Osteoblast (primary cell): ENCODE measurements around the gene ENAH. TPM values are rescaled to one million over a fixed set of nuclear protein-coding genes. Genes with fewer than 3 reads are reported as not detected.
"Not testable (repeated sequence)": the region's sequence is repeated elsewhere in the genome, so short reads cannot be mapped to it uniquely, and the experiment has no call there.

Experiments
- DNase-seq: peaks from one replicate; pipeline ENCODE4 v3.0.0; 2011; ENCODE audit warnings: low spot score, mixed read lengths; ENCODE audit not compliant: insufficient read length; ENCODE audit errors: missing footprints
- H2AFZ ChIP-seq: 2 replicates; pipeline ENCODE4 v1.6.0; 2011; ENCODE audit warnings: mild to moderate bottlenecking, low read length
- H3K27ac ChIP-seq: 2 replicates; pipeline ENCODE4 v1.5.1; 2011; ENCODE audit warnings: mild to moderate bottlenecking, low read depth, low read length, moderate library complexity
- H3K27me3 ChIP-seq: 2 replicates; pipeline ENCODE4 v1.6.0; 2012; ENCODE audit warnings: mild to moderate bottlenecking, control low read depth, inconsistent platforms, low read length, moderate library complexity; ENCODE audit not compliant: insufficient read depth
- H3K36me3 ChIP-seq: 2 replicates; pipeline ENCODE4 v1.5.1; 2011; ENCODE audit warnings: mild to moderate bottlenecking, low read length, control low read depth, moderate library complexity; ENCODE audit not compliant: insufficient read depth
- H3K4me1 ChIP-seq: 2 replicates; pipeline ENCODE4 v1.5.1; 2011; ENCODE audit warnings: mild to moderate bottlenecking, low read length, control low read depth, moderate library complexity; ENCODE audit not compliant: insufficient read depth
- H3K4me2 ChIP-seq: 2 replicates; pipeline ENCODE4 v1.6.0; 2011; ENCODE audit warnings: mild to moderate bottlenecking, low read length; ENCODE audit not compliant: insufficient read depth
- H3K4me3 ChIP-seq: fragments of 200-600 bp; sonication (generic); 3 replicates; pipeline ENCODE4 v1.5.1; 2012; ENCODE audit warnings: mild to moderate bottlenecking, low read length, inconsistent platforms; ENCODE audit not compliant: insufficient read depth
- H3K79me2 ChIP-seq: 2 replicates; pipeline ENCODE4 v1.6.0; 2012; ENCODE audit warnings: mild to moderate bottlenecking, low read length, control low read depth, inconsistent platforms; ENCODE audit not compliant: insufficient read depth
- H3K9me3 ChIP-seq: 2 replicates; pipeline ENCODE4 v1.5.1; 2011; ENCODE audit warnings: low read depth, low read length, control low read depth
- H4K20me1 ChIP-seq: 2 replicates; pipeline ENCODE4 v1.6.0; 2012; ENCODE audit warnings: mild to moderate bottlenecking, low read length, control low read depth; ENCODE audit not compliant: insufficient read depth
- total RNA-seq: library from RNA; depleted of rRNA; stranded (reverse); fragments of >200 nt; gene quantifications from 2 replicates; pipeline ENCODE4 v1.2.3, GENCODE V29; 2012
- TF ChIP-seq, protein P1 (sequence below): IDR thresholded peaks from 2 replicates; pipeline ENCODE4 v1.5.1; 2011; ENCODE audit warnings: mild to moderate bottlenecking, low read depth, low read length, moderate library complexity; ENCODE audit errors: extremely low read depth

ENAH gene
- total RNA-seq, 1 donor = 453 TPM

DNA sequence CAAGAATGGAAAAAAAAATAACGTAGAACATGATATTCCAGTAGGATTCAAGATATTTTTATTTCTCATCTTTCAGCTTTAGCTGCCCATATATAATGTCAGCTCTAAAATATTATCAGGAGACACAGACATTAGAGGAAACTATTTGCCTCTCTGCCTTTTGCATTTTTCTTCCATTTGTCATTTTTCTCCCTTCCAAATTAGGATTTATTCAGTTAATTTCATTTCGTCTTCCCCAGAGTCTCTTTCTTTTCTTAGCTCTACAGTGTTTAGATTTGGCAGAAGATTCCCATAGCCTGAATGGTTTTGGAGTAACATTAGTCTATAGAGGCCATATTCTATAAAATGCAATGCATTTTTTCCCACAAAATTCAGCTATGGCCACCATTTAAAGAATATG lies 5.1 kb upstream of the ENAH start:
- peak overlapping the region; percentile 70 for H3K4me2 ChIP-seq
- no peak overlapping the region for H2AFZ ChIP-seq
- H3K9me3 ChIP-seq = no peaks in the 10 kb centered on the region
- H3K4me3 ChIP-seq = peak overlapping the region; percentile 36
- H3K27me3 ChIP-seq = no peaks in the 10 kb centered on the region
- peak; percentile 32 for DNase-seq
- peaks cover 45% of the 10 kb centered on the region for H3K4me1 ChIP-seq
- H3K27ac ChIP-seq = peak overlapping the region; percentile 90
- no peaks in the 10 kb centered on the region for H3K36me3 ChIP-seq
- no peaks in the 10 kb centered on the region for H4K20me1 ChIP-seq
- TF ChIP-seq, protein P1, sequence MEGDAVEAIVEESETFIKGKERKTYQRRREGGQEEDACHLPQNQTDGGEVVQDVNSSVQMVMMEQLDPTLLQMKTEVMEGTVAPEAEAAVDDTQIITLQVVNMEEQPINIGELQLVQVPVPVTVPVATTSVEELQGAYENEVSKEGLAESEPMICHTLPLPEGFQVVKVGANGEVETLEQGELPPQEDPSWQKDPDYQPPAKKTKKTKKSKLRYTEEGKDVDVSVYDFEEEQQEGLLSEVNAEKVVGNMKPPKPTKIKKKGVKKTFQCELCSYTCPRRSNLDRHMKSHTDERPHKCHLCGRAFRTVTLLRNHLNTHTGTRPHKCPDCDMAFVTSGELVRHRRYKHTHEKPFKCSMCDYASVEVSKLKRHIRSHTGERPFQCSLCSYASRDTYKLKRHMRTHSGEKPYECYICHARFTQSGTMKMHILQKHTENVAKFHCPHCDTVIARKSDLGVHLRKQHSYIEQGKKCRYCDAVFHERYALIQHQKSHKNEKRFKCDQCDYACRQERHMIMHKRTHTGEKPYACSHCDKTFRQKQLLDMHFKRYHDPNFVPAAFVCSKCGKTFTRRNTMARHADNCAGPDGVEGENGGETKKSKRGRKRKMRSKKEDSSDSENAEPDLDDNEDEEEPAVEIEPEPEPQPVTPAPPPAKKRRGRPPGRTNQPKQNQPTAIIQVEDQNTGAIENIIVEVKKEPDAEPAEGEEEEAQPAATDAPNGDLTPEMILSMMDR = no peak
- H3K79me2 ChIP-seq = no peaks in the 10 kb centered on the region

DNA sequence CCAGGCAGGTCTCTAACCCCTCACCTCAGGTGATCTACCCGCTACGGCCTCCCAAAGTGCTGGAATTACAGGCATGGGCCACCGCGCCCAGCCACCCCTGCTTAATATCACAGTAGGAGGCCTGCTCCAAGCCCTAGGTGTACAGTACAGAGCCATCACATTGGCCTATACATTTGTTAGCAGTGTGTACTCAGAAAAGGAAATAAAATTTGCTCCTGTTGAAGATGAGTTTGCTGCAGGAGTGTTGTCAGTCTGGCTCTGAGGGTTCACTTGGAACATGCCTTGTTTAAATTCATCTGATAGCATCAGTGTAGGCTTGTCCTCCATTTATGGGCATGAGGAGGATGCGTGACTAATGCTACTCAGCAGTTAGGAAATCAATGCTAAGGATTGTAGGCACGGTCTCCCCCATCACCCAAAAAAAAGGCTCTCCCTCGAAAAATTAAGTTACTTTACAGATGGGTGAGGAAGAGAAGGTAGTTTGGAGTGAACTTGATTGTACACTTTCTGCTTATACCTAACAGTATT lies 4.6 kb upstream of the ENAH start:
- TF ChIP-seq, protein P1 = no peak
- Histone ChIP-seq H3K79me2 (peaks cover 3% of the 10 kb centered on the region), H2AFZ (no peak overlapping the region), H3K36me3 (no peaks in the 10 kb centered on the region), H3K27me3 (no peaks in the 10 kb centered on the region), H3K27ac (peak overlapping the region; percentile 90), H4K20me1 (no peaks in the 10 kb centered on the region), H3K4me3 (peak overlapping the region; percentile 36), H3K4me2 (peak overlapping the region; percentile 70), H3K9me3 (no peaks in the 10 kb centered on the region), H3K4me1 (peaks cover 45% of the 10 kb centered on the region)
- peak; percentile 77 for DNase-seq

DNA sequence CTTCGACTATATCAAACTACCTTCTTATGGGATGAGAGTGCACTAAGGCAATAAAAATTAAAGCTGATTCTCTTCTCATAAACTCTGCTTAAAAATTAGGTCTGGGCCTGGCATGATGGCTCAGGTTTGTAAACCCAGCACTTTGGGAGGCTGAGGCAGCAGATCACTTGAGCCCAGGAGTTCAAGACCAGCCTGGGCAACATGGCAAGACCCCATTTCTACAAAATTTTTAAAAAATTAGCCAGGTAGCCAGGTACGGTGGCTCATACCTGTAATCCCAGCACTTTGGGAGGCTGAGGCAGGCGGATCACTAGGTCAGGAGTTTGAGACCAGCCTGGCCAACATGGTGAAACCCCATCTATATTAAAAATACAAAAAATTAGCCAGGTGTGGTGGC lies 3.3 kb upstream of the ENAH start:
- not testable (repeated sequence) for H3K27me3 ChIP-seq, H3K9me3 ChIP-seq, DNase-seq, H2AFZ ChIP-seq, H3K4me3 ChIP-seq, H4K20me1 ChIP-seq, H3K36me3 ChIP-seq
- Histone ChIP-seq H3K27ac (peak overlapping the region; percentile 90), H3K4me1 (peaks cover 45% of the 10 kb centered on the region), H3K4me2 (peak overlapping the region; percentile 64), H3K79me2 (peaks cover 15% of the 10 kb centered on the region)

DNA sequence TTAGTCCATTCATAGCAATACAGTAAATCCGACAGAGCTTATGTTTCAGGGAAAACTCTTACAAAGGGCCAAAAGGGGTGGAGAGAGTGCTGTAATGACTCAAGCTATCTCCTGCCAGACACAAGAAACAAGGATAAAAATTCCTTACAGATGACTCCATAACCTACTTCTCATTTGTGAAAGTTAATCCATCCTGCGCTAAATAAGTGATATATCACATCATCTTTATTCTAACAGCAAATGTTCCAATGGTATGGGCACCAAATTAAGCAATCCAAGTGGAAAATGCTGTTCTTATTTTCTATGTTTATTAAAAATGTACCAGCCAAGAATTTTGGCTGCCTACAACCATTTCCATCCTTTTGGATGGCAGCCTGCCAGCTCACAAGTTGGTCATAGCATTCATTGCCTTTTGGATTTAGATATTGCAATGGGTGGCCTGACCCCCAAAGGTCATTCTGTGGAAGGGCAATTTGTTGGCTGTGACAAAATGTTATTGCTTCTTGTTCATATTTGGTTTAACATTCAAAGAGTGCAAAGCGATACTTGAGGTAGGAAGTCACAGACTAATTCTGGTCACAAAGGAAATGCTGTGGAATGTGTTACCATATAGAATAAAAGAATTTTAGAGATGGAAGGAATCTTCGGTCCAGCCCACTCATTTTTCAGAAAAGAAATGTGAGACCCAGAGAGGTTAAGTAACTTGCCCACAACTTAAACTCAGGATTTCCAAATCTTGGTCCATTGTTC lies 2.8 kb upstream of the ENAH start:
- TF ChIP-seq, protein P1 = peak; percentile 14
- Histone ChIP-seq H3K27ac (peak overlapping the region; percentile 90), H3K9me3 (no peaks in the 10 kb centered on the region), H3K36me3 (no peaks in the 10 kb centered on the region), H3K4me2 (peak overlapping the region; percentile 64), H3K79me2 (peaks cover 21% of the 10 kb centered on the region), H3K4me3 (peak overlapping the region; percentile 23), H3K27me3 (no peaks in the 10 kb centered on the region), H2AFZ (no peak overlapping the region), H3K4me1 (peaks cover 45% of the 10 kb centered on the region), H4K20me1 (peaks cover 4% of the 10 kb centered on the region)
- peak; percentile 92 for DNase-seq
